Dermis blood vessel endothelial cell (primary cell): Measurements from ENCODE around the gene CREG2. TPM values are rescaled to one million over a fixed set of nuclear protein-coding genes. Genes with fewer than 3 reads are reported as not detected.

Source experiments
- DNase-seq: peaks from one replicate; pipeline ENCODE4 v3.0.0; 2010
- total RNA-seq: library from RNA; depleted of rRNA; stranded (reverse); fragments of >200 nt; gene quantifications from 2 replicates; pipeline ENCODE4 v1.2.3, GENCODE V29; 2014

The CREG2 gene, protein sequence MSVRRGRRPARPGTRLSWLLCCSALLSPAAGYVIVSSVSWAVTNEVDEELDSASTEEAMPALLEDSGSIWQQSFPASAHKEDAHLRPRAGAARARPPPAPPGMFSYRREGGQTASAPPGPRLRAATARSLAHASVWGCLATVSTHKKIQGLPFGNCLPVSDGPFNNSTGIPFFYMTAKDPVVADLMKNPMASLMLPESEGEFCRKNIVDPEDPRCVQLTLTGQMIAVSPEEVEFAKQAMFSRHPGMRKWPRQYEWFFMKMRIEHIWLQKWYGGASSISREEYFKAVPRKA
- 1.0 and 1.4 TPM in 2 replicates for total RNA-seq

DNA sequence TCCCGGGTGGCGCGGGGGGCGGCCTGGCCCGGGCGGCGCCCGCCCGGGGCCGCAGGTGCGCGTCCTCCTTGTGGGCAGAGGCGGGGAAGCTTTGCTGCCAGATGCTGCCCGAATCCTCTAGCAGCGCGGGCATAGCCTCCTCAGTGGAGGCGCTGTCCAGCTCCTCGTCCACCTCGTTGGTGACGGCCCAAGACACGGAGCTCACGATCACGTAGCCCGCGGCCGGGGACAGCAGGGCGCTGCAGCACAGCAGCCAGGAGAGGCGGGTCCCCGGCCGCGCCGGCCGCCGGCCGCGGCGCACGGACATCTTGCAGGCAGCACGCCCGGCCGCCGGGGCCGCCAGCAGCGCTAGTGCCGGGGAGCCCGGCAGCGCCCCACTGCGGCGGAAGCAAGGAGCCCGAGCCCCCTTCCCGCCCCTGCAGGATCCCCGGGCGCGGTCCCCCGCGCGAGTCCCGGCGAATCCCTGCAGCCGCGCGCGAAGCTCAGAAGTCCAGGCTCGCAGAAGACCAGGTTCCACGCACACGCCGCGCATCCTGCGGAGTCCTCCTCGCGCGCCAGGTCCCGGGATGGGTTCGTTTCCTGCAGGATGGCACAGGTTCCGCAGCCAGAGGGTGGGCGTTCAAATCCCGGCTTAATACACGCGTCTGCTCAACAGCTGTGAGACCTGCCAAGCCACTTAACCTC is at the start of gene CREG2:
Gene CREG2, minus strand, starts transcription at position 353 of the 684 bp plus-strand sequence. Its CDS starts 46 bp downstream, at position 307.
- peak; percentile 77 for DNase-seq

- peak; percentile 48 for DNase-seq
These were observed 47.9 kb upstream of the CREG2 start for GRCh38 chr2:101435001-101435862.

DNA sequence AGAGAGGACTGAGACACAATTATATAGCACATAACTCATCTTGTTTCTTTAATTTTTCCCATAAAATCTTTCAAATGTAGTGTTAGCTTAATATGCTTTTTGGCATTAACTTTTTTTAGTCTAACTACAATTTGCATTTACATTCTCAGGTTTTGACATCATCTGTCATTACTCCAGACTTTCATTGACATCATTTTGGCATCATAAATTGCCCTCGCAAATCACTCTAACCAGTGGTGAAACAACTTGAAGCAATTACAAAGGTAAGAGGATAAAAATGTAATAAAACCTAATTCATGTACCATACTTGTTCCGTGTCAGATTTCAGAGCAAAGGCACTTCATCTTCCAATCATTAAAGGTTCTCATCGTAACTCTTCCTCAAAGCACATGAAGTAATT is 46.2 kb upstream of the CREG2 start:
- no peak for DNase-seq

GRCh38 chr2:101432411-101433181 is 45.3 kb upstream of the CREG2 start:
- no peak for DNase-seq

DNA sequence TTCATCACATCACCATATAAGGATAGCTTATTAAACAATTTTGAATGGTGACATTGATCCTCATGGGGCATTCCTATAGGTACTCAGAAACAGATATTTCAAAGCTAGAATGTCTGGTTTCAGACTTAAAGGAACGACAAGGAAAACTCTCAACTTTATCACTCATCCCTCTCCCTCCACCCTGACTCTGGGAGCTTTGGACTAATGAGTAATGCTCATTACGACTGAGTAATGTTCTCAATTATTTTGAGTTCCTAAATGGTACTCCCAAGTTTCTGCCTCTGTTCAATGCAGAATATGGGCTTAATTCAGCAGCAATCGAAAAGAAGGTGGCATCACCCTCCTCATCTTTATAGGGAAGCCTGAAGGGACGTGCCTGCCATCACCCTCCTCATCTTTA is 44.2 kb upstream of the CREG2 start:
- DNase-seq: no peak

GRCh38 chr2:101430156-101430555 is 42.9 kb upstream of the CREG2 start:
- DNase-seq: no peak

DNA sequence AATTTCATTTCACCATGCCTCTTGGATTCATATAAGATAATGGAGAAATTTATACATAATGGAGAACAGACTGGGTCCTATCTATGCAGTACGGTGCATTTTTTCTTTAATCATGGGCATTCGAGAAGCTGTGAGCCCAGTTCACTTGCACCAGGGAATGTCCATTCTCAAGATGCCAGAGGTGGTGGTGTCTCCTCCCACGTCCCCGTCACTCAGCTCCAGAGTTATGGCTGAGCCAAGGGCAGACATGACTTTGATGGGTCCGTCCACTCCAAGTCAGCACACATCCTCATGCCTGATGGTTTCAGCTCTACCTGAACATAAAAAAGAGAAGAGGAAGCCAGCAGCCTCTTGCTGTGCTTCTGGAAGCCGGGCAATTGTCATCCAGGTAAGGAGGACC is 42.1 kb upstream of the CREG2 start:
- no peak for DNase-seq

DNA sequence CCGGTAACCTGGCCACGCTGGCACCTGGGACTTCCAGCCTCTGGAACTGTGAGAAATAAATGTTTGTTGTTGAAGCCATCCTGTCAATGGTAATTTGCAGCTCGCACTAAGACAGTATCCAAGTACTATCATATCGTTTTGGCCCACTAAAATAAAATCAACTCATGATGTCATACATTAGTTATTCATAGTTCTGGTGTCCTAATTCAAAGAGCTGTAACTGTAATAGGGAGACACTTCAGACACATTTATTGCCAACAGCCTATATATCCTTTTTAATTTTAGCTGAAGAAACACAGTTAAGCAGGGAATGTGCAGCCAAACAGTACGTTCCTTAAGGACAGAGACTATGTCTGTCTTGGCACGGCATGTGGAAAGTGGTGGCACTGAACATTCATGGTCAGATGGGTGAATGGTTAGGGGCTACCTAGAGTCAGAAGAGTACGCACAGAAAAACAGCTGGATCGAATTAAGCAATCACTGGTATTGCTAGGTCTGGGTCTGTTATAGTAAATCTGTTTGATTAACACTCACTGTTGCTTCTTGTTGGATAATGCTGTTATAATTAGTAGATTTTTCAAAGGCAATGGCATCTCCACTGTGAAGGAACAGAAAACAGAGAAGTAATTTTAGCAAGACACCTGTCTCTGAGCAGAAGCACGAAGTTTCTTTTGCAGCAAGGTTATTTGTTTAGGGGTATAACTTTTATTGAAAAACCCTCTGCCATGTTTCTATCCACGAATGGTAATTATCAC is 41.3 kb upstream of the CREG2 start:
- DNase-seq: no peak

DNA sequence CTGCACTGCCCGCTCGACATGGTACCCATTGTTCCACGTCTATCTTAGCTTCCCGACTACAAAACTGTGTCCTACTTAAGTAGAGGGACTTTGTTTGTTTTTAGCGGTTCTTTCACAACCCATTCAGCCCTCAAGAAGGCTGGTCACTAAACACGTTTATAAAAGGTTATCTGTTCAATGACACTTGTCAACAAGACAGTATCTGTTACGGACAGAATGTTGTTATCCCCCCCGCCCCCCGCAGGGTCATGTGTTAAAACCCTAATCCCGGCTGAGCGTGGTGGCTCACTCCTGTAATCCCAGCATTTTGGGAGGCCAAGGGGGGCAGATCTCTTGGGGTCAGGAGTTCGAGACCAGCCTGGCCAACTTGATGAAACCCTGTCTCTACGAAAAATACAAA is 40.4 kb upstream of the CREG2 start:
- no peak for DNase-seq

- no peak for DNase-seq
These were observed 39.9 kb upstream of the CREG2 start for GRCh38 chr2:101427240-101427639.

DNA sequence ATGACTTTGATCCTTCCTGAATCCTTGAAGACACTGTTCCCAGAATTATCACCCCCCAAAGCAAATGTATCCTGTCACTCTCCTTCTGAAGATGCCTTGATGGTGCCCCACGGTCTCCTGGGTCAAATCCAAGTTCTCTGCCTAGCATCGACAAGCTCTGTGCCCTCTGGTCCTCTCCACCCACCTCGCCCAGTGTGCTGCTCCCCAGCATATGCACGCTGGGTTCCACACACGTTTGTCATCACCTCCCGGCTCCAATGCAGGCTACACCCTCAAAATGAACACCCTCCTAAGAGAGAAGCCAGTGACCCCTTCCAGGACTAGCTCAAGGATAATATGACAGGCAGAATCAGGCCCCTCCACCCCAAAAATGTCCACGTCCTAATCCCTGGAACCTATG is 39.5 kb upstream of the CREG2 start:
- no peak for DNase-seq

DNA sequence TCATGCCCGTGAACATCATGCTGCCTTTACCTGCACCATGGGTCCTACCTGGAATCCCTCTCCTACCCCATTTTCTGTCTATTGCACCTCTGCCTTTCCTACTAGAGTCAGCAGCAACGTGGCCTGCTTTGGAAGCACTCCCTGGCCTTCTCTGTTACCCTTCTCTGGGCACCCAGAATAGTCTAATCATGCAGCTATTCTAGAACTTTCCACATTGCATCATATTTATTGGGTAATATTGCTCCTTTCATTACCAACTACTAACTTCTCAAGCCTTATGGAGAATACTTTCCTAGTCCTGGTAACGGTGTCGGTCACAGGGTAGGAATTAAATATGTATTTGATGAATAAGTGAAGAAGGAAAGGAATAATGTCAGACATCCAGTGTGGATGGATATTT is 33.3 kb upstream of the CREG2 start:
- DNase-seq: no peak

DNA sequence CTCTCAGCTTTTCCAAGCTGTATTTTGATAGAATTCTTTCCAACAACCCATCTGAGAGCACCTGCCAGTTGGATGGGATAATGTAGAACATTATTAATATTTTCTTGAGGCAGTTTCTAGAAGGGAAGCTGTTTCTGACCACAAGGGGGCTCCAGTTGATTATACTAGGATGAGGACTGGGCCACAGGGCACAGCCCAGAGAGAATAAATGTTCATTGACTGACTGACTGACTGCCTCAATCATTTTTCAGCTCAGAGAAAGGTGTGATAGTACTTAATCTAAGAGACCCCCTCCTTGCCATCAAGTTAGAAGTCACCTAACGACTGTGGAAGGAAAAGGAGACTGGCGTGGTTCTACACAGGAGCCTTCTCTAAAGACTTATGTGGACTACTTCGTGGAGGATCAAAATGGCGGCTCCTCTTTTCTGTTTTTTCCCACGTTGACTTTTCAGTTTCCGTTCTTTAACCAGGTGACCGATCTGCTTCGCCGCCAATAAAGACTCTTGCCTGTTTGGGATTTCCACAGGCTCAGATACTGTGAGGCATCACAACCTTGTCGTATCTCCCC is 31.9 kb upstream of the CREG2 start:
- peak; percentile 88 for DNase-seq

DNA sequence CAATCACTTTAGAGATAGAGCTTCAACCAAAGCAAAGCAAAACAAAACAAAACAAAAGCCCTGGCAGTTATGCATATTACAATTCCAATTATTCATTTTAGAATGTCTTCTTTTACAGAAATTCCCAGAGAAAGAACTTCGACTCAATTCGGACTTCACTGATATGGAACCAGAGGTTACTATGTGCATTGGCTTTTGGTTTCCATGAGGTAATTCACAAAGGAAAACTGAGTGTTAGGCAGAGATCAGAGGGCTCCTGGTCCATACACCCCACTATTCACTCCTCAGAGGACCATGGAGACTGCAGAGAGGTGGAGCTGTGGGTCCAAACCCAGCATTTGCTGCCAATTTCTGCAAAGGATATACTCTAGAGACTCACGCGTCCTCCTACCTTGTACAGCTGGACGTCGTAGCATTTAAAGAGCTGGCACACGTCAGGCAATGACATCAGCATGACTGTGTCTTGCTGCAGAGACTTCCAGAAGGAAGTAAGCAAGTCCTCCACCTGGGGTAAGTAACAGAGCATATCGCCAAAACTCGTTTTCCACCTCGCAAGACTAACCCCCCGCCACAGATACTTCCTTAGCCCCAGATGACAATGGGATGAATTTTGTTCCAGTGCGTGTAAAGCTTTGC is 31.3 kb upstream of the CREG2 start:
- peak; percentile 20 for DNase-seq

- DNase-seq: no peak
These were observed 29.3 kb upstream of the CREG2 start for GRCh38 chr2:101416609-101417008.

DNA sequence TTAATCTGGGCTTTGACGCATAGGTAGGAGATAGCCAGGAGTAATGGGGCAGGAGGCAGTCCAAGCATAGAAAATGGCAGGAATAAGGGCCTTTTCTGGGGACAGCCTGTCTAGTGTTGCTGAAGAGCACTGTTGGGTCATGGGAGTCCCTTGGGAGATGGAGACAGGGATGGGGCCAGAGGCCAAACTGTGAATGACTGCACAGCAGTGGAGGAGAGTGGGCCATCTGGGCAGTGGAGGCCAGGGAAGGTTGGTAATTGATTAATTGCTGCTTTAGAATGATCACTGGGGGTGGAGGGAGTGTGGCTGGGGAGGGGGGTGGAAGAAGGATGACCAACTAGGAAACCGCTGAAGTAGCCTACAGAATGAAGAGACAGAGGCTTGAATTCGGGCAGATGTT is 28.6 kb upstream of the CREG2 start:
- DNase-seq: no peak

DNA sequence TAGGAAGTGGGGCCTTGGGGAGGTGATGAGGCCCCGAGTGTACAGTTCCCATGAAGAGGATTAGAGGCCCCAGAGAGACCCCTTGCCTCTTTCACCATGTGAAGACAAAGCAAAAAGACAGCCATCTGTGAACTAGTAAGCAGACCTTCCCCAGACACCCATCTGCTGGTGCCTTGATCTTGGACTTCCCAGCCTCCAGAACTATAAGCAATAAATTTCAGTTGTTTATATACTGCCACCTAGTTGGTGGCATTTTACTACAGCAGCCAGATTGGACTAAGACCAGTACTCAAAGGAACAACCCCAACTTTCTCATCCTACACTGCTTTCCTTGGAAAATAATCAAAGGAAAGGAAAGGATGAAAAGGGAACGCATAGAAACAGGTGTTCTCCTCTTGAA is 27.9 kb upstream of the CREG2 start:
- no peak for DNase-seq

GRCh38 chr2:101412092-101412694 is 24.9 kb upstream of the CREG2 start:
- DNase-seq: no peak

DNA sequence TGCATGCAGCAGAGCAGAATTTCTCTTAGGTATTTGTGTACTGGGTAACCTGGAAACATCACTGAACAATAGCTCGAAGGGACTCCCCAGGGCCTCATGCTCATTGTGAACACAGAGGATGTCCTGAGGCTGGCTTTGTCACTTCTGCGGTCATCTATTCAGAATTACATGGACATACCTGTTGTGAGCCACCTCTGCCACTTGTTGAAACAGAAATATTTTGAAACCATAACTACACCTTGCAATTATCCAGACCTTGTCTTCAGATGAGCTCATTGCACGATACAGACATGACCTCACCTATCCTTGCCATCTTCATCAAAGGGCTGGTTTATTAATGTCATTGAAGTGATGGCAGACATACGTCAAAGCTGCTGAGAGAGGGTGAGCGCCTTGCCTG is 23.4 kb upstream of the CREG2 start:
- peak; percentile 40 for DNase-seq

DNA sequence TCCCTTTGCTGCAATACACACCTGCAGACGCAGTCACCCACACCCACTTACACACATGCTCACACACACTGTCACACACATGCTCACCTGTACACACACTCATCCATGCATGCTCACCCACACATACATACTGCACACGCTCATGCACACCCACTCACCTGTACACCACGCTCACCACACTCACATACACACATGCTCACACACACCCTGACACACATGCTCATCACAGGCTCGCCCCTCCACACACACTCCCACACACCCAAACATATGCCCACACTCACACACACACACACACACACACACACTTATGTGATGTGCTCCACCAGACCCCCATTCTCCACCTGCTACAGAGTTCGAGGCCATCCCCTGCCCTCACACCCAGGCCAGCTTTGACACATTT is 22.8 kb upstream of the CREG2 start:
- DNase-seq: no peak

- no peak for DNase-seq
These were observed 22.4 kb upstream of the CREG2 start for GRCh38 chr2:101409699-101410098.
